HG03558 (cell line): ENCODE results near the gene SRBD1.
"Not testable (repeated sequence)": the region's sequence is repeated elsewhere in the genome, so short reads cannot be mapped to it uniquely, and the experiment has no call there.

Source experiments
- ATAC-seq: cut with Tn5 transposase; IDR thresholded peaks from one replicate; pipeline ENCODE4 v1.9.1; 2021; ENCODE audit warnings: moderate number of reproducible peaks; ENCODE audit not compliant: unreplicated experiment; ENCODE audit errors: extremely low read depth

Gene SRBD1

DNA sequence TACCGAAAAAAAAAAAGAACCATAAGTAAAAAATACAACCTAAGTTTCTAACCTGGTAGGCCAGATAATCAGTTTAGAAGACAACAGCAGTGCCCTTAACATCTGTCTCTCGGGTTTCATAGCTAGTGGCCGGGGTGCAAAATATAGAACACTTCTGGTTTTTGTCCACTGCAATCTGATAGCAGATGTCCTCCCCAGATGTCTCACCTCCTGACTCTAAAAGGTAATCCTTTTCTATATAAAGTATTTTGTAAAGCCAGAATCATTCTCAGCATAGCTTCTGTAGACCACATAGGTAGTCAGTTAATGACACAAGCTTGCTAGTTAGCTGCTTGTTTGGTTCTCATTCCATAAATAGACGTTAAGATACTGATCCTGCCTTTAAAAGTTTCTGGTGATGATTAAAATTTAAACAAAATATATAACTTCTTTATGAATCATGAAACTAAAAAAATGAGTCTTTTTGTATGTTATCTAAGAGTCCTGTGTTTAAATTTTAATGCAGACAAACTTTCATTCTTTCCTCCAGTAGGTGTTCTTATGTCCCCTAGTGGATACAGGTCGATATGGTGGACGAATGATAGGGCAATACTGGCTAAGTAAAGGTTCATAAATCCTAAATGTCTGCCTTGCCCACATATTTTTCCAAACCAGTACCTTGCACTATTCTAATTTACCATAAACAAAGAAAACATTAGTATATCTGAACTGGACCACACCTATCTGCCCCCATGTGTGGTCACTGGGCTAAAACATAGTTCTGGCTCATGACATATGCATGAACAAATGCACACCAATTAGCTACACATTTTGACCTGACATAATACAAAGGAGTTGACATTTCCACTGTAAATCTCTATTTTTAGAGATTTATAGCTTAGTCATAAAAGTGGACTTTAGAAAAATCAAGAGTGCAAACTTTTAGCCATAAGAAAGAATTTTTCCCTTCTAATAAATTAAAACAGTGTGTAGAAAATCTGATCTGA is 171.0 kb downstream of the SRBD1 start:
- ATAC-seq, result no peak

DNA sequence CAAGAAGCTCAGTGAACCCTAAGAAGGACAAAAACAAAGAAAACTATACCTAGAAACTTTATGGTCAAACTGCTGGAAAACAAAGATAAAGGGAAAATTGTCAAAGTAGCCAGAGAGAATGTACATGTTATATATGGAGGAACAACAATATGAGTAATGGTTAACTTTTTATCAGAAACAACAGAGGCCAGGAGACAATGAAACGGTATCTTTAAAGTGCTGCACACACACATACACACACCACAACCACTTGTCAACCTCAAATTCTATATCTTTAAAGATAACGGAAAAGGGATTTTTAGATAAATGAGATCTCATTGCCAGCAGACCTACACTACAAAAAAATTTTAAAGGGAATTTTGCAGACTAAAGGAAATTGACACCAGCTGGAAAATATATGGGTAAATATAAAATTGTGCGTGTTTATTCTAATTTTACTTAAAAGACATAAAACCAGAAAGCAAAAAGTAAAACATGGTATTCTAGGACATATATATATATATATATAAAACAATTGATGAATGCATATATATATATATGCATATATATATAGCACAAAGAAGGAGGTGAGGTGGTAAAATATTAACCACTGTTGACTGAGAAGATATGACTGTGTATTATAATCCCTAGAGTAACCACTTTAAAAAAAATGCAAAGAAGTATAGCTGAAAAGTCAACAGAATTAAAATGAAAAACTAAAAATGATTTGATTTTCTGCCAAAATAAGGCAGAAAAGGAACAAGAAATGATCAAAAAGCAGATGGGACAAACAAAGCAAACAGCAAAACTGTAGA is 172.0 kb downstream of the SRBD1 start:
- ATAC-seq, result no peak

DNA sequence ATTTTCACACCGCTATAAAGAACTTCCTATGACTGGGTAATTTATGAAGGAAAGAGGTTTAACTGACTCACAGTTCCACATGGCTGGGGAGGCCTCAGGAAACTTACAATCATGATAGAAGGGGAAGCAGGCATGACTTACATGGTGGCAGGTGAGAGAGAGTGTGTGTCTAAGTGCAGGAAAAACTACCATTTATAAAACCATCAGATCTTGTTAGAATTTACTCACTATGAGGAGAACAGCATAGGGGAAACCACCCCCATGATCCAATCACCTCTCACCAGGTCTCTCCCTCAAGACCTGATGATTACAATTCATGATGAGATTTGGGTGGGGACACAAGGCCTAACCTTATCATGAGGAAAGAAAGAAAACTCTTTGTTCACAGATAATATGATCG is 174.6 kb downstream of the SRBD1 start:
- ATAC-seq, result no peak

GRCh38 chr2:45435316-45435715 is 175.8 kb downstream of the SRBD1 start:
- no peak for ATAC-seq

- ATAC-seq, result no peak
These were observed 177.7 kb downstream of the SRBD1 start for GRCh38 chr2:45433363-45433762.

DNA sequence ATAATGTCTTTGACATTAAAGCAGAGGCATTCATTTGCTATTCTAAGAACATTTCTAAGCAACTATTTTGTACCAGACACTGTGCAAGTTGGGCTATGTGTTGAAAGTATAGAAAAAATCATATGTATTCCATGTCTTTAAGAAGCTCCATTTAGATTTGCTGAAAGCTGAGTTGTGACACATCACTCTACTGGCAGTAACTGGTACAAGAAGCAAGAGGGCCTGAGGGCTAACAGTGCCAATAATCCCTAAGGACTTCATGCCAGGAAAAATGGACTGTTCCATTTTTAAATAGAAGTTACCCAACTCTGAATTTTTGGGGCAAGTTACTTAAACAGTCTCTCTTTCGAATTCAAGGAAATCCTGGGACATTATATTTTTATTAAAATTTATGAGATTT is 178.7 kb downstream of the SRBD1 start:
- ATAC-seq, result no peak

DNA sequence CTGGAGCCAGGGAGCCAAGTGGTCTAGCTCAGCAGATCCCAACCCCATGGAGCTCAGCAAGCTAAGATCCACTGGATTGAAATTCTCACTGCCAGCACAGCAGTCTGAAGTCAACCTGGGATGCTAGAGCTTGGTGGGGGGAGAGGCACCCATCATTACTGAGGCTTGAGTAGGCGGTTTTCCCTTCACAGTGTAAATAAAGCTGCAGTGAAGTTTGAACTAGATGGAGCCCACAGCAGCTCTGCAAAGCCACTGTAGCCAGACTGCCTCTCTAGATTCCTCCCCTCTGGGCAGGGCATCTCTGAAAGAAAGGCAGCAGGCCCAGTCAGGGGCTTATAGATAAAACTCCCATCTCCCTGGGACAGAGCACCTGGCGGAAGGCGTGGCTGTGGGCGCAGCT is 185.0 kb downstream of the SRBD1 start:
- not testable (repeated sequence) for ATAC-seq

- ATAC-seq, result no peak
These were observed 188.1 kb downstream of the SRBD1 start for GRCh38 chr2:45422921-45423320.

DNA sequence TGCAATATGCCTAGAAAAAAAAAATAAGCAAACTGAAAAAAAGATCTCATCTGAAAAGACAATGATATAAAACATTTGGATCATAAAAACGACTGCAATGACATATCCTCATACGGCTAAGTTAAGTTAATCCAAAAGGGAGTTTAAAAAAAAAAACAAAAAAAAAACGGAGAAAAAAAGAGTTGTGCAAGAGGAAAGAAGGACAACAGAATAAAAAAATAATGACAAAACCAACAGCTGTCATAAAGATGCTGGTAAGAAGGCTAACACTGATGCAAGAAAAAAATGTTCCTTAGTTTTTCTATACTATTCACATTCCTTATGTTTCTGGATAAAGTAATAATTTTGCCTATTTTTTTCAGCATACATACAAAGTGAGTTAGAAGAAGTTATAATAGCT is 192.5 kb downstream of the SRBD1 start:
- ATAC-seq, result no peak

- ATAC-seq, result no peak
These were observed 195.4 kb downstream of the SRBD1 start for GRCh38 chr2:45415534-45416123.

- ATAC-seq, result no peak
These were observed 198.2 kb downstream of the SRBD1 start for GRCh38 chr2:45412754-45413379.

DNA sequence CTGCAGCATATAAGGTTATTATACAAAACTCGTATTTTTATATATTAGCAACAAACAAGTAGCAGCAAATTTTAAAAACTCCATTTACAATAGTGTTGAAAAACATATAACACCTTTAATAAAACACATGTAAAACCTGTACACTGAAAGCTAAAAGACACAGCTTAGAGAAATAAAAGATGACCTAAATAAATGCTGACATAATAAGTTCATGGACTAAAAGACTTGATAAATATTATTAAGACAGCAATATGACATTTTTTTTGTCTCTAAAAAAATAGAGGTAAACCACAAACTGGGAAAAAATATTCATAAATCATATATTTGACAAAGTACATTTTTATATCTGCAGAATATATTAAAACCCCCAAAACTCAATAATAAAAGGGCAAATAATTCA is 201.4 kb downstream of the SRBD1 start:
- ATAC-seq, result no peak

DNA sequence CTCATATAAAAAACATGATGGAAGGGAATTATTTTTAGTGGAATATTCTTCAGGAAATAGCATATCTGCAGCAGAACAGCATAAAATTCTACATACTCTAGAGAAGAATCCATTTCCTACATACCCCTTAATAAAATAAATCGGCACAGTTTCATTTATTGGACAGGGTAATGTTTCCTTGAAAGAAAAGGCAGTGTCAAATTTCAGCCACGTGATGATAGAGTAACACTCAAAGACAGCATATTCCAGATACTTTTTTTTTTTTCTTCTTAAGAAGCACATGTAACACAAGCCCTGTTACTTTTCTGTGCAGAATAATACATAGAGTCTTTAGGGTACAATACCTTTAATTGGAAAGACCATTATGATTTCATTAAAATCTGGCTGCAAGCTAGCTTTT is 204.4 kb downstream of the SRBD1 start:
- no peak for ATAC-seq

GRCh38 chr2:45404807-45405297 is 206.2 kb downstream of the SRBD1 start:
- no peak for ATAC-seq

GRCh38 chr2:45403036-45403435 is 208.0 kb downstream of the SRBD1 start:
- ATAC-seq, result no peak

DNA sequence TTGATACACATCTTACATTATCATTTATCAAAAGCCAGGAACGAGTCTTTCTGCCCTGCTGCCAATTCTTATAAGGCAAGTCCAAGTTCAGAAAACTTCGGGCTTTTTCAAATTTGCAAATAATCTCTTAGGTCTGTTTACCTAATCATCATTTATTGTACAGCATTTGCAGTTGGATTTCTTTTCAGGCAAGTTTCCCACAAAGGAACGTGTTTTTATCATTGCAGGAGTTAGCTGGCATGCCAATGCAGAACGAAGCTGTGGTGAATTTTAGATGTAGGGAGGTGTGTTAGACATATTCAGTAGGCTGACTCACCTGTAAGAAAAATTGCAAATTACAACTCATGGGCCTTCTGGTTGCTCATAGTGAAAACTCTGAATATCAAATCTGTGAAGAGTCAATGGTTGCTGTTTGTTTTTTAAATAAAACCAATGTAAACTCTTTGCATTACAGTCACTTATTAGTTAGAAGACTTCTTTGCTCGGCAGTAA is 209.6 kb downstream of the SRBD1 start:
- no peak for ATAC-seq

GRCh38 chr2:45399040-45399784 is 211.9 kb downstream of the SRBD1 start:
- no peak for ATAC-seq

- no peak for ATAC-seq
These were observed 213.8 kb downstream of the SRBD1 start for GRCh38 chr2:45397292-45397691.

GRCh38 chr2:45396671-45397070 is 214.4 kb downstream of the SRBD1 start:
- ATAC-seq, result no peak
